NCI-H146 (cell line): ENCODE measurements around the gene RNF175.
"Not testable (repeated sequence)": the region's sequence is repeated elsewhere in the genome, so short reads cannot be mapped to it uniquely, and the experiment has no call there.

Experiments
- DNase-seq: peaks from one replicate; lab custom pipeline; 2025; lab: John Stamatoyannopoulos, UW

RNF175 gene

GRCh38 chr4:153676984-153677383, 82.8 kb downstream of the RNF175 start:
- no peak for DNase-seq

GRCh38 chr4:153676486-153676885, 83.3 kb downstream of the RNF175 start:
- no peak for DNase-seq

- no peak for DNase-seq
Observed at GRCh38 chr4:153669838-153670237, 90.0 kb downstream of the RNF175 start.

GRCh38 chr4:153668647-153669046, 91.2 kb downstream of the RNF175 start:
- DNase-seq, result no peak

GRCh38 chr4:153666505-153666904, 93.3 kb downstream of the RNF175 start:
- DNase-seq, result not testable (repeated sequence)

GRCh38 chr4:153663667-153664066, 96.2 kb downstream of the RNF175 start:
- DNase-seq, result no peak

GRCh38 chr4:153661908-153662307, 97.9 kb downstream of the RNF175 start:
- DNase-seq, result no peak

GRCh38 chr4:153661215-153661822, 98.5 kb downstream of the RNF175 start:
- no peak for DNase-seq
